ENCODE results near the gene SLC15A2.
"Not testable (repeated sequence)": the region's sequence is repeated elsewhere in the genome, so short reads cannot be mapped to it uniquely, and the experiment has no call there.

The SLC15A2 gene

GRCh38 chr3:121894301-121894990, at the start of gene SLC15A2:
Gene SLC15A2 (plus strand): TSS chr3:121894401. CDS start chr3:121894477, 76 bp downstream.
- in situ Hi-C loops (cut with MboI; ENCODE audit: low pct_unique_long_range_greater_than_20kb, low sequenced_read_pairs, unreplicated experiment): loop anchor here (10.0 to 25.0 kb wide), 2 partner anchors 80 to 193 kb away; no protein-coding TSS in a partner anchor
- TF ChIP-seq, protein P1, sequence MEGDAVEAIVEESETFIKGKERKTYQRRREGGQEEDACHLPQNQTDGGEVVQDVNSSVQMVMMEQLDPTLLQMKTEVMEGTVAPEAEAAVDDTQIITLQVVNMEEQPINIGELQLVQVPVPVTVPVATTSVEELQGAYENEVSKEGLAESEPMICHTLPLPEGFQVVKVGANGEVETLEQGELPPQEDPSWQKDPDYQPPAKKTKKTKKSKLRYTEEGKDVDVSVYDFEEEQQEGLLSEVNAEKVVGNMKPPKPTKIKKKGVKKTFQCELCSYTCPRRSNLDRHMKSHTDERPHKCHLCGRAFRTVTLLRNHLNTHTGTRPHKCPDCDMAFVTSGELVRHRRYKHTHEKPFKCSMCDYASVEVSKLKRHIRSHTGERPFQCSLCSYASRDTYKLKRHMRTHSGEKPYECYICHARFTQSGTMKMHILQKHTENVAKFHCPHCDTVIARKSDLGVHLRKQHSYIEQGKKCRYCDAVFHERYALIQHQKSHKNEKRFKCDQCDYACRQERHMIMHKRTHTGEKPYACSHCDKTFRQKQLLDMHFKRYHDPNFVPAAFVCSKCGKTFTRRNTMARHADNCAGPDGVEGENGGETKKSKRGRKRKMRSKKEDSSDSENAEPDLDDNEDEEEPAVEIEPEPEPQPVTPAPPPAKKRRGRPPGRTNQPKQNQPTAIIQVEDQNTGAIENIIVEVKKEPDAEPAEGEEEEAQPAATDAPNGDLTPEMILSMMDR (IDR thresholded peaks at IDR 0.05; ENCODE audit: extremely low read depth, insufficient read depth, missing control alignments): no peak
- no peak for DNase-seq (ENCODE audit: low spot score)

DNA sequence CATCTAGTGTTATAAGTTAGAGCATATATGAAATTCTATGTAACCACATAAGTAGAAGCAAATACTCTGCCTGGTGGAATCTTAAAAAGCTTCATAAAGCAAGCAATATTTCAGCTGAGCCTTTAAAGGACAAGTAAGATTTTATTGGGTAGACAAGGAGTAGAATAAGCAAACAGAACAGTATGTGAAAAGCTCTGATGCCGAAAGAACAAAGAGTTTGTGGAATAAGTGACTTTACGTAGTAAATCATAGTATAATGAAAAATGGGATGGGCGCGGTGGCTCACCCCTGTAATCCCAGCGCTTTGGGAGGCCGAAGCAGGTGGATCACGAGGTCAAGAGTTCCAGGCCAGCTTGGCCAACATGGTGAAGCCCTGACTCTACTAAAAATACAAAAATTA, 49.3 kb upstream of the SLC15A2 start:
- no peak for DNase-seq (ENCODE audit: low spot score)
- in situ Hi-C loops (cut with MboI; ENCODE audit: low pct_unique_long_range_greater_than_20kb, low sequenced_read_pairs, unreplicated experiment): no loop called here
- TF ChIP-seq, protein P1 (IDR thresholded peaks at IDR 0.05; ENCODE audit: extremely low read depth, insufficient read depth, missing control alignments): no peak

GRCh38 chr3:121852256-121852655, 41.9 kb upstream of the SLC15A2 start:
- DNase-seq (ENCODE audit: low spot score): no peak
- in situ Hi-C loops (cut with MboI; ENCODE audit: low pct_unique_long_range_greater_than_20kb, low sequenced_read_pairs, unreplicated experiment): no loop called here
- TF ChIP-seq, protein P1 (IDR thresholded peaks at IDR 0.05; ENCODE audit: extremely low read depth, insufficient read depth, missing control alignments): no peak

GRCh38 chr3:121855555-121855954, 38.6 kb upstream of the SLC15A2 start:
- in situ Hi-C loops (cut with MboI; ENCODE audit: low pct_unique_long_range_greater_than_20kb, low sequenced_read_pairs, unreplicated experiment): no loop called here
- DNase-seq (ENCODE audit: low spot score): no peak
- TF ChIP-seq, protein P1 (IDR thresholded peaks at IDR 0.05; ENCODE audit: extremely low read depth, insufficient read depth, missing control alignments): peak; percentile 13

DNA sequence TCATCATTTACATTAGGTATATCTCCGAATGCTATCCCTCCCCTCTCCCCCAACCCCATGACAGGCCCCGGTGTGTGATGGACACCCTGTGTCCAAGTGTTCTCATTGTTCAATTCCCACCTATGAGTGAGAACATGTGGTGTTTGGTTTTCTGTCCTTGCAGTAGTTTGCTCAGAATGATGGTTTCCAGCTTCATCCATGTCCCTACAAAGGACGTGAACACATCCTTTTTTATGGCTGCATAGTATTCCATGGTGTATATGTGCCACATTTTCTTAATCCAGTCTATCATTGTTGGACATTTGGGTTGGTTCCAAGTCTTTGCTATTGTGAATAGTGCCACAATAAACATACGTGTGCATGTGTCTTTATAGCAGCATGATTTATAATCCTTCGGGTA, 36.4 kb upstream of the SLC15A2 start:
- in situ Hi-C loops (cut with MboI; ENCODE audit: low pct_unique_long_range_greater_than_20kb, low sequenced_read_pairs, unreplicated experiment); DNase-seq (ENCODE audit: low spot score): not testable (repeated sequence)

DNA sequence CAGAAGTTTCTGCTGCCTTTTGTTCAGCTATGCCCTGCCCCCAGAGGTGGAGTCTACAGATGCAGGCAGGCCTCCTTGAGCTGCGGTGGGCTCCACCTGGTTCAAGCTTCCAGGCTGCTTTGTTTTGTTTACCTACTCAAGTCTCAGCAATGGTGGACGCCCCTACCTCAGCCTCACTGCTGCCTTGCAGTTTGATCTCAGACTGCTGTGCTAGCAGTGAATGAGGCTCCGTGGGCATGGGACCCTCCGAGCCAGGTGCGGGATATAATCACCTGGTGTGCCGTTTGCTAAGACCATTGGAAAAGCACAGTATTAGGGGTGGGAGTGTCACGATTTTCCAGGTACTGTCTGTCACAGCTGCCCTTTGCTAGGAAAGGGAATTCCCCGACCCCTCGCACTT, 31.0 kb upstream of the SLC15A2 start:
- in situ Hi-C loops (cut with MboI; ENCODE audit: low pct_unique_long_range_greater_than_20kb, low sequenced_read_pairs, unreplicated experiment); DNase-seq (ENCODE audit: low spot score): not testable (repeated sequence)

- in situ Hi-C loops (cut with MboI; ENCODE audit: low pct_unique_long_range_greater_than_20kb, low sequenced_read_pairs, unreplicated experiment): no loop called here
- no peak for DNase-seq (ENCODE audit: low spot score)
- TF ChIP-seq, protein P1 (IDR thresholded peaks at IDR 0.05; ENCODE audit: extremely low read depth, insufficient read depth, missing control alignments): no peak
These were observed 30.4 kb upstream of the SLC15A2 start for GRCh38 chr3:121863801-121864200.

- in situ Hi-C loops (cut with MboI; ENCODE audit: low pct_unique_long_range_greater_than_20kb, low sequenced_read_pairs, unreplicated experiment): no loop called here
- TF ChIP-seq, protein P1 (IDR thresholded peaks at IDR 0.05; ENCODE audit: extremely low read depth, insufficient read depth, missing control alignments): no peak
- DNase-seq (ENCODE audit: low spot score): no peak
These were observed 24.5 kb upstream of the SLC15A2 start for GRCh38 chr3:121869736-121870135.

Data from GM13977 (cell line).